ENCODE results near the gene NPR1.
A peak's percentile ranks its signal among the peaks of the same experiment; 100 is the strongest.

Gene NPR1

DNA sequence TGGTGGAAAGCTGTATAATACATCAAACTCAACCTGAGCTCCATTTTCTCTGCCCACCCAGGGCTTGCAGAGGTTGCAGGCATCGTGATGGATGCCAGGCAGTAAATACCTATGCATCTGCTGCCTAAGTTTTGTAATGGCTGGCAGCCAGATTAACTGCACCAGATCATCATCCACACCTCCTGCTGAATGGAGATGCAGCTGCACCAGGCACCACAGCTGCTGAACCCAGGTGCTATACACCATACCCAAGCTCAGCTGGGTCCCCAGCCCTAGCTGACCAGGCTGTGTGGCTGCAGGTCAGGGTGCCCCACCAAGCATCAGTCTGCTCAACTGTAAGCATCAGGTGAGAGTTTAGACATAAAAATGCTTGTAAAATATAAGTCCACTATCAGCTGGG, 26.7 kb upstream of the NPR1 start:
- TF ChIP-seq BHLHE40 (IDR thresholded peaks at IDR 0.05; ENCODE audit: borderline replicate concordance): no peak
- no peak for DNase-seq (ENCODE audit: extremely low spot score)
- CTCF ChIA-PET: interaction anchor here (1.2 kb wide), 1 partner anchor 15 kb away, joined by 5 read pairs; no protein-coding TSS in a partner anchor
- POLR2A ChIA-PET: interaction anchor here (1.1 to 2.9 kb wide), 4 partner anchors 8 to 326 kb away, joined by 3 to 21 read pairs (median 4); partner anchors contain the start of genes CHTOP, JTB and S100A13

GRCh38 chr1:153652805-153653500, 25.5 kb upstream of the NPR1 start:
- CTCF ChIA-PET: interaction anchor here (0.8 kb wide), 1 partner anchor 110 kb away, joined by 3 read pairs; no protein-coding TSS in a partner anchor
- TF ChIP-seq NFRKB (IDR thresholded peaks at IDR 0.05): no peak
- TF ChIP-seq FOXM1 (IDR thresholded peaks at IDR 0.05; ENCODE audit: borderline replicate concordance): no peak
- no peak for TF ChIP-seq BHLHE40 (IDR thresholded peaks at IDR 0.05; ENCODE audit: borderline replicate concordance)
- TF ChIP-seq SUZ12 (IDR thresholded peaks at IDR 0.05): no peak
- no peak for TF ChIP-seq FOXA1 (IDR thresholded peaks at IDR 0.05)
- no peak for TF ChIP-seq PKNOX1 (IDR thresholded peaks at IDR 0.05)
- TF ChIP-seq LEF1 (IDR thresholded peaks at IDR 0.05; ENCODE audit: borderline replicate concordance): no peak
- TF ChIP-seq ARNT (IDR thresholded peaks at IDR 0.05): no peak
- POLR2A ChIA-PET: interaction anchor here (0.7 to 2.9 kb wide), 6 partner anchors 9 to 310 kb away, joined by 3 to 21 read pairs (median 3); partner anchors contain the start of genes CHTOP, INTS3, S100A1 and SLC39A1
- no peak for DNase-seq (ENCODE audit: extremely low spot score)

GRCh38 chr1:153655333-153655732, 23.2 kb upstream of the NPR1 start:
- no peak for TF ChIP-seq LEF1 (IDR thresholded peaks at IDR 0.05; ENCODE audit: borderline replicate concordance)
- no peak for TF ChIP-seq CTBP1 (IDR thresholded peaks at IDR 0.05; ENCODE audit: borderline replicate concordance)
- TF ChIP-seq NFRKB (IDR thresholded peaks at IDR 0.05): no peak
- no peak for TF ChIP-seq L3MBTL2 (conservative IDR thresholded peaks at IDR 0.05)
- no peak for TF ChIP-seq FOXA1 (IDR thresholded peaks at IDR 0.05)
- no peak for TF ChIP-seq FOXM1 (IDR thresholded peaks at IDR 0.05; ENCODE audit: borderline replicate concordance)
- TF ChIP-seq ARNT (IDR thresholded peaks at IDR 0.05): no peak
- TF ChIP-seq ZNF384 (IDR thresholded peaks at IDR 0.05): no peak
- no peak for TF ChIP-seq TARDBP (IDR thresholded peaks at IDR 0.05)
- TF ChIP-seq HDGF (IDR thresholded peaks at IDR 0.05; ENCODE audit: borderline replicate concordance): no peak
- no peak for TF ChIP-seq SP1 (IDR thresholded peaks at IDR 0.05)
- no peak for TF ChIP-seq ELF4 (IDR thresholded peaks at IDR 0.05)
- no peak for TF ChIP-seq PKNOX1 (IDR thresholded peaks at IDR 0.05)
- no peak for TF ChIP-seq FOXK2 (IDR thresholded peaks at IDR 0.05)
- no peak for TF ChIP-seq SUZ12 (IDR thresholded peaks at IDR 0.05)
- no peak for TF ChIP-seq BHLHE40 (IDR thresholded peaks at IDR 0.05; ENCODE audit: borderline replicate concordance)
- no peak for DNase-seq (ENCODE audit: extremely low spot score)
- CTCF ChIA-PET: no interaction called here
- POLR2A ChIA-PET: interaction anchor here (1.3 to 2.4 kb wide), 2 partner anchors 9 to 21 kb away, joined by 5 to 13 read pairs; partner anchors contain the start of gene CHTOP

DNA sequence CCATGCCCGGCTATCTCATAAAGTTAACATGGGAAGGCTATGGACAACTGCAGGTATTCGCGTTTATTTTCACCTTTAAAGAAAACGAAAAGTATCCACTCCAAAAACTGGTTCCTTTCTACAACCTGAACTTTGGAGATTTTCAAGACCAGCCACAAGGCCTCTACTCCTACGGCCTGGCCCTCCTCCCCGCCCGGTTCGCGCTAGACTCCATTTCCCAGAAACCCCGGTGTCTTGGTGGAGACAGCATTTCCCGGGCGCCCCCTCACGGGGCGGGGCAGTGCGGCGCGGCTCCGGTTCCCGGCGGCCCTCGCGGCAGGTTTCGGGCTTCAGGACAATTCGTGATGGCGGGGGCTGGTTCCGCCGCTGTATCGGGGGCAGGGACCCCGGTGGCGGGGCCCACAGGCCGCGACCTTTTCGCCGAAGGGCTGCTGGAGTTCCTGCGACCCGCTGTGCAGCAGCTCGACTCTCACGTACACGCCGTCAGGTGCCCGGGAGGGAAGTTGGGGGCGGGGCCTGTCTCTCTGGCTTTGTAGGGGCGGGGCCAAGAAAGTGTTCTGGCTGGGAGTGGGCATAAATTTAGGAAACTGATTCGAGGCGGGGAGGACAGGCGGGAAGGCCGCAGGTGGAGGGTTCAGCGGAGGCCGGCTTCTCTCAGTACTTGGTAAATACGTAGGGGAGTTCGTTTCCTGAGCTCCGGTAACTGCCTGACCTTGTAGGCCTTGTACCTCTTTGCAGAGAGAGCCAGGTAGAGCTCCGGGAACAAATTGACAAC, 19.9 kb upstream of the NPR1 start, which contains the start of gene SNAPIN:
TSS of gene SNAPIN (plus strand) at position 304 of the 775 bp plus-strand sequence. CDS start at position 345, 41 bp downstream.
- CTCF ChIA-PET: interaction anchor here (1.3 kb wide), 1 partner anchor 148 kb away, joined by 5 read pairs; no protein-coding TSS in a partner anchor
- DNase-seq (ENCODE audit: extremely low spot score): peak; percentile 93

GRCh38 chr1:153659175-153659534, 19.3 kb upstream of the NPR1 start:
- TF ChIP-seq FOXM1 (IDR thresholded peaks at IDR 0.05; ENCODE audit: borderline replicate concordance) (no peak), ARNT (IDR thresholded peaks at IDR 0.05) (no peak), L3MBTL2 (conservative IDR thresholded peaks at IDR 0.05) (no peak), TARDBP (IDR thresholded peaks at IDR 0.05) (no peak), ZNF384 (IDR thresholded peaks at IDR 0.05) (no peak), CTBP1 (IDR thresholded peaks at IDR 0.05; ENCODE audit: borderline replicate concordance) (no peak), SUZ12 (IDR thresholded peaks at IDR 0.05) (no peak), NFRKB (IDR thresholded peaks at IDR 0.05) (no peak), ELF4 (IDR thresholded peaks at IDR 0.05) (no peak), PKNOX1 (IDR thresholded peaks at IDR 0.05) (no peak), HDGF (IDR thresholded peaks at IDR 0.05; ENCODE audit: borderline replicate concordance) (no peak), FOXA1 (IDR thresholded peaks at IDR 0.05) (no peak), SP1 (IDR thresholded peaks at IDR 0.05) (no peak), FOXK2 (IDR thresholded peaks at IDR 0.05) (no peak), BHLHE40 (IDR thresholded peaks at IDR 0.05; ENCODE audit: borderline replicate concordance) (no peak), LEF1 (IDR thresholded peaks at IDR 0.05; ENCODE audit: borderline replicate concordance) (no peak)
- ChIA-PET CTCF (interaction anchor here (1.3 kb wide), 1 partner anchor 149 kb away, joined by 5 read pairs; no protein-coding TSS in a partner anchor), POLR2A (interaction anchor here (0.7 to 4.1 kb wide), 8 partner anchors 9 to 331 kb away, joined by 3 to 41 read pairs (median 4); partner anchors contain the start of genes CHTOP, ILF2 and S100A13)
- no peak for DNase-seq (ENCODE audit: extremely low spot score)

More for the DNA sequence above, 19.9 kb upstream of the NPR1 start, which contains the start of gene SNAPIN:
- POLR2A ChIA-PET: interaction anchor here (0.8 to 4.1 kb wide), 8 partner anchors 9 to 332 kb away, joined by 3 to 41 read pairs (median 4); partner anchors contain the start of genes CHTOP, ILF2 and S100A13
- no peak for TF ChIP-seq SUZ12 (IDR thresholded peaks at IDR 0.05)
- no peak for TF ChIP-seq PKNOX1 (IDR thresholded peaks at IDR 0.05)
- 0 out of 2 replicates have a peak, but pooled peaks have one; percentile 16 for TF ChIP-seq HDGF (IDR thresholded peaks at IDR 0.05; ENCODE audit: borderline replicate concordance)
- 0 out of 2 replicates have a peak, but pooled peaks have one; percentile 28 for TF ChIP-seq ARNT (IDR thresholded peaks at IDR 0.05)
- TF ChIP-seq SP1 (IDR thresholded peaks at IDR 0.05): no peak
- TF ChIP-seq NFRKB (IDR thresholded peaks at IDR 0.05): no peak
- TF ChIP-seq TARDBP (IDR thresholded peaks at IDR 0.05): no peak
- peak; percentile 23; the same call in 1 of the 2 replicates for TF ChIP-seq ELF4 (IDR thresholded peaks at IDR 0.05)

Data from HEK293T (cell line).